NT2/D1 (cell line): ENCODE results near the gene RBMXL2.

ENCODE experiments used
- SUZ12 ChIP-seq: IDR thresholded peaks from 2 replicates; pipeline ENCODE4 v1.6.1; 2011; ENCODE audit not compliant: insufficient read length, insufficient read depth; ENCODE audit errors: extremely low read depth
- YY1 ChIP-seq: IDR thresholded peaks from 2 replicates; pipeline ENCODE4 v1.6.1; 2011; ENCODE audit not compliant: insufficient read length, insufficient read depth
- ZNF274 ChIP-seq: IDR thresholded peaks from 2 replicates; pipeline ENCODE4 v1.6.1; 2011; ENCODE audit warnings: mild to moderate bottlenecking, low read depth, low read length

DNA sequence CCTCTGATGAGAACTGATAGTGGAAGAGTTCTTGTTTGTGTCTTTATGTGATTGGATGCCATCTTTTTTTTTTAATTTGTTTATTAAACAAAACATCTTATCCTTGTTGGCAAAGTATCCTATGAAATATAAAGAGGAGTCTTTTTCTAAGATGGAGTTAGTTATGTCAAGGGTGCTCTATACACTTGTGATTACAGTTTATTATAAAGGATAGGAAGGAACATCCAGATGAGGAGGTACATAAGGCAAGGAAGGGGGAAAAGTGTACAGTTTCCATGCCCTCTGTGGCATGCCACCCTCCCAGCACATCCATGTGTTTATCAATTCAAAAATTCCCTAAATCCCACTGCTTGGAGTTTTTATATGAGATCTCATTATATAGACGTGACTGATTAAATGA lies 7.4 kb upstream of the RBMXL2 start:
- no peak for TF ChIP-seq YY1
- TF ChIP-seq ZNF274 = no peak
- no peak for TF ChIP-seq SUZ12
